Ovary (tissue), 3 donors: ENCODE measurements around the gene OSBPL6.

Experiments used
- CTCF ChIP-seq, 3 donors: fragments of 450-650 bp in 2 of 3; fragments of 200-600 bp in 1 of 3; IDR thresholded peaks; one replicate each; pipeline versions ENCODE4 v1.5.1 to v1.8.0; 2016 to 2022; ENCODE audit warnings: antibody characterized with exemption in 3 of 3, mild to moderate bottlenecking in 1 of 3
- EP300 ChIP-seq: sonication (generic); formaldehyde crosslinking; IDR thresholded peaks from one replicate; pipeline ENCODE4 v1.6.1; 2017; ENCODE audit warnings: antibody characterized with exemption
- POLR2A ChIP-seq: fragments of 450-650 bp; IDR thresholded peaks from one replicate; pipeline ENCODE4 v1.6.1; 2017; ENCODE audit warnings: antibody characterized with exemption, mild to moderate bottlenecking, moderate library complexity
- donor health status: DM: no; HTN: no; CAD: no.

DNA sequence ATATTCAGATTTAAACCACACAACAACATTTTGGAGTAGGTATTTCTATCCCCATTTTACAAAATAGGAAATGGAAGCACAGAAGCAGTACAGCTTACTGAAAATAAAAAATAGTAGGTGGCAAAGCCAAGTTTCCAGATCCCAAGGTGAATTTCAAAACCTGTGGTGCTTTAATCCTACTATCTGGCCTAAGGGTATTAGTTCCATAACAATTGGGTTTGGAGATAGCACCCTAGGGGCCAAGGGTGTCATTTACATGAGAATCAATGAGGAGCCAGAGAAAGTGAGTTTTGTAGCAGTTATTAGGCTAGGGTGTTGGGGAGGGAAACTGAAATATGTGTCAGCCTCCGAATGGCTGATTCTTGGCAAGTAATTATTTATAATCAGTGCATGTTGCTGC is 24.9 kb downstream of the OSBPL6 start:
- TF ChIP-seq CTCF (IDR thresholded peaks at IDR 0.05) (no peak), POLR2A (no peak), EP300 (no peak)
